ENCODE results near the gene SUSD1.

GRCh38 chr9:112166176-112167140 is 8.6 kb downstream of the SUSD1 start:
- TF ChIP-seq CTCF (IDR thresholded peaks at IDR 0.05) (peak in 3 of 6 experiments; percentile 21 to 42 (median 28)), POLR2A (IDR thresholded peaks at IDR 0.05) (no peak)
